Panc1 (cell line): ENCODE measurements around the gene XYLT1. TPM values are rescaled to one million over a fixed set of nuclear protein-coding genes. Genes with fewer than 3 reads are reported as not detected.
A peak's percentile ranks its signal among the peaks of the same experiment; 100 is the strongest.

ENCODE experiments used
- ATAC-seq: fragments of 200-7000 bp; cut with Tn5 transposase; 2 replicates; pipeline ENCODE4 v1.9.1; 2020; ENCODE audit warnings: mild to moderate bottlenecking, moderate library complexity
- BruUV-seq: library from RNA; stranded (reverse); fragments of 400-500 nt; replicated peaks from 2 replicates; lab custom pipeline; 2021; lab: Mats Ljungman, UMichigan
- CTCF ChIA-PET: fragments of 300-600 bp; sonication (Branson Sonifier 250); formaldehyde crosslinking; loops from one replicate; lab custom pipeline; 2022; ENCODE audit warnings: antibody characterized with exemption; lab: Charles Lee
- POLR2A ChIA-PET: fragments of 300-600 bp; sonication (Branson Sonifier 250); formaldehyde crosslinking; loops from one replicate; lab custom pipeline; 2022; ENCODE audit warnings: antibody characterized with exemption; lab: Charles Lee
- DNase-seq: peaks from one replicate; pipeline ENCODE4 v3.0.0-alpha.2; 2010; ENCODE audit warnings: low read depth, low spot score
- H3K27ac ChIP-seq: 2 replicates; pipeline ENCODE4 v1.5.1; 2011; ENCODE audit warnings: mild to moderate bottlenecking, low read length, inconsistent platforms
- H3K27me3 ChIP-seq: fragments of 200-500 bp; sonication (Bioruptor generic); 2 replicates; pipeline ENCODE4 v1.6.0; 2014; ENCODE audit warnings: low read length, inconsistent platforms; ENCODE audit not compliant: control insufficient read depth, insufficient read depth
- H3K36me3 ChIP-seq: fragments of 200-500 bp; sonication (Bioruptor generic); 2 replicates; pipeline ENCODE4 v1.5.1; 2014; ENCODE audit warnings: inconsistent platforms, mild to moderate bottlenecking, low read length, moderate library complexity; ENCODE audit not compliant: control insufficient read depth, insufficient read depth
- H3K4me1 ChIP-seq: 2 replicates; pipeline ENCODE4 v1.5.1; 2011; ENCODE audit warnings: inconsistent platforms, mild to moderate bottlenecking, low read length, moderate library complexity; ENCODE audit not compliant: control insufficient read depth, insufficient read depth
- H3K4me3 ChIP-seq, 2 experiments: 2 replicates each; pipeline ENCODE4 v1.5.1; 2011 to 2012; ENCODE audit warnings: low read depth in 2 of 2, low read length in 2 of 2, mild to moderate bottlenecking in 2 of 2, inconsistent platforms in 1 of 2, moderate library complexity in 1 of 2
- H3K9me3 ChIP-seq: fragments of 200-500 bp; sonication (Bioruptor generic); 2 replicates; pipeline ENCODE4 v1.5.1; 2014; ENCODE audit warnings: low read depth, mild to moderate bottlenecking, inconsistent platforms, low read length, moderate library complexity; ENCODE audit not compliant: control insufficient read depth, insufficient read depth
- CTCF ChIP-seq: fragments of 450-650 bp; IDR thresholded peaks from 2 replicates; pipeline ENCODE4 v1.5.1; 2017; ENCODE audit warnings: mild to moderate bottlenecking
- POLR2AphosphoS5 ChIP-seq: IDR thresholded peaks from 2 replicates; pipeline ENCODE4 v1.6.1; 2012; ENCODE audit warnings: mild to moderate bottlenecking, low read depth, low read length, moderate library complexity
- REST ChIP-seq, 2 experiments: IDR thresholded peaks; 2 replicates each; pipeline ENCODE4 v1.6.1; 2011 to 2012; ENCODE audit warnings: low read depth in 2 of 2, control low read depth in 1 of 2, low read length in 1 of 2, mild to moderate bottlenecking in 1 of 2, moderate library complexity in 1 of 2; ENCODE audit not compliant: insufficient read depth in 1 of 2
- SIN3A ChIP-seq: IDR thresholded peaks from 2 replicates; pipeline ENCODE4 v1.6.1; 2012; ENCODE audit warnings: low read depth, mild to moderate bottlenecking, low read length, moderate library complexity, borderline replicate concordance; ENCODE audit not compliant: insufficient read depth
- TCF7L2 ChIP-seq: IDR thresholded peaks from 2 replicates; pipeline ENCODE4 v1.6.1; 2011; ENCODE audit warnings: mild to moderate bottlenecking, low read depth, low read length, inconsistent platforms
- in situ Hi-C: cut with HindIII; loops from 2 replicates; pipeline ENCODE4 v1.10.0; 2016; ENCODE audit warnings: low sequenced_read_pairs, low pct_unique_long_range_greater_than_20kb
- intact Hi-C: fragments of 100-400 bp; cut with micrococcal nuclease; formaldehyde crosslinking; loops from one replicate; pipeline ENCODE4 v1.10.0; 2022; ENCODE audit not compliant: unreplicated experiment
- total RNA-seq: library from RNA; stranded (reverse); gene quantifications from one replicate; pipeline ENCODE4 v1.2.1, GENCODE V29; 2021; ENCODE audit not compliant: unreplicated experiment

XYLT1 gene
- total RNA-seq, 1 experiment from 2014 or later = 0.62 TPM

GRCh38 chr16:17194190-17194780 is 276.5 kb downstream of the XYLT1 start:
- no peaks in the 10 kb centered on the region for H3K9me3 ChIP-seq
- no peak overlapping the region for H3K4me3 ChIP-seq
- POLR2A ChIA-PET = no interaction called here
- CTCF ChIA-PET = no interaction called here
- intact Hi-C loops (no loop called here), in situ Hi-C loops (loop anchor here (25.0 kb wide), 1 partner anchor 132 kb away; no protein-coding TSS in a partner anchor)
- TF ChIP-seq CTCF = peak; percentile 74
- no peak for TF ChIP-seq TCF7L2
- no peak for TF ChIP-seq SIN3A
- no peaks in the 10 kb centered on the region for H3K4me1 ChIP-seq
- H3K27ac ChIP-seq = no peak overlapping the region
- ATAC-seq (no peak), DNase-seq (no peak)
- H3K36me3 ChIP-seq = no peaks in the 10 kb centered on the region
- no TSS peak for BruUV-seq
- H3K27me3 ChIP-seq = no peaks in the 10 kb centered on the region

GRCh38 chr16:17193566-17194100 is 277.1 kb downstream of the XYLT1 start:
- no TSS peak for BruUV-seq
- TF ChIP-seq REST (IDR thresholded peaks at IDR 0.05; ENCODE audit: insufficient read depth in 1 of 2, low read depth in 2 of 2, low read length in 1 of 2) (no peak), SIN3A (no peak), TCF7L2 (no peak), POLR2AphosphoS5 (no peak), CTCF (no peak)
- intact Hi-C loops (no loop called here), in situ Hi-C loops (loop anchor here (25.0 kb wide), 1 partner anchor 131 kb away; no protein-coding TSS in a partner anchor)
- no peak for ATAC-seq
- Histone ChIP-seq H3K27me3 (no peaks in the 10 kb centered on the region), H3K4me3 (no peak overlapping the region), H3K27ac (no peak overlapping the region), H3K9me3 (no peaks in the 10 kb centered on the region), H3K4me1 (no peaks in the 10 kb centered on the region), H3K36me3 (no peaks in the 10 kb centered on the region)
- ChIA-PET CTCF (no interaction called here), POLR2A (no interaction called here)
- no peak for DNase-seq
